Left lung (tissue), 14 donors: ENCODE data around the gene PID1. TPM values are rescaled to one million over a fixed set of nuclear protein-coding genes. Genes with fewer than 3 reads are reported as not detected.
A peak's percentile ranks its signal among the peaks of the same experiment; 100 is the strongest.

Experiments
- ATAC-seq: fragments of 200-7000 bp; cut with Tn5 transposase; one replicate; pipeline ENCODE4 v1.9.1; 2020; ENCODE audit warnings: moderate library complexity
- DNase-seq, 4 donors: peaks; one replicate each; pipeline ENCODE4 v3.0.0-alpha.2; 2013 to 2020
- H3K27ac ChIP-seq, 2 donors: fragments of 200-600 bp; sonication (generic) in 1 of 2; one replicate each; pipeline versions ENCODE4 v1.5.0 to v1.8.0; 2020 to 2021
- H3K27me3 ChIP-seq, 2 donors: fragments of 200-600 bp; sonication (generic) in 1 of 2; one replicate each; pipeline versions ENCODE4 v1.5.0 to v1.8.0; 2020 to 2021
- H3K36me3 ChIP-seq, 2 donors: fragments of 200-600 bp; sonication (generic) in 1 of 2; one replicate each; pipeline versions ENCODE4 v1.5.0 to v1.8.0; 2020 to 2021
- H3K4me1 ChIP-seq, 2 donors: fragments of 200-600 bp; one replicate each; pipeline ENCODE4 v1.8.0; 2021
- H3K4me3 ChIP-seq, 2 donors: fragments of 200-600 bp; sonication (generic) in 1 of 2; one replicate each; pipeline versions ENCODE4 v1.5.0 to v1.8.0; 2020 to 2021; ENCODE audit warnings: mild to moderate bottlenecking in 1 of 2
- H3K9me3 ChIP-seq, 2 donors: fragments of 200-600 bp; sonication (generic) in 1 of 2; one replicate each; pipeline versions ENCODE4 v1.5.0 to v1.8.0; 2020 to 2021
- CTCF ChIP-seq, 2 donors: fragments of 200-600 bp; sonication (generic) in 1 of 2; IDR thresholded peaks; one replicate each; pipeline versions ENCODE4 v1.5.0 to v1.8.0; 2021; ENCODE audit warnings: antibody characterized with exemption in 2 of 2
- intact Hi-C, 2 donors: fragments of 100-400 bp; cut with DNase I; formaldehyde crosslinking; loops; one replicate each; pipeline versions ENCODE4 v1.11.2 to v1.14.2; 2022
- long read RNA-seq, 12 donors: library from polyadenylated mRNA in 2 of 12; unstranded in 2 of 12; transcript quantifications; one replicate each; pipeline ENCODE4 v2.0.0 and lab custom pipeline, GENCODE V29; 2019 to 2026
- polyA plus RNA-seq, 6 donors: library from polyadenylated mRNA; unstranded; fragments of 120-200 nt; gene quantifications; one replicate each; pipeline ENCODE4 v1.2.1, GENCODE V29; 2013; ENCODE audit not compliant: insufficient read length in 6 of 6
- total RNA-seq, 2 donors: library from RNA; stranded (reverse); fragmentation: NEBNext Ultra II Directional; extraction: Animal tissue kit (Norgen Biotek cat#: 25700); gene quantifications; one replicate each; pipeline ENCODE4 v1.2.1, GENCODE V29; 2021
- donor health status: DM: no; HTN: yes; CAD: no.
- donor health status: DM: no; HTN: no; CAD: no.

Gene PID1
- total RNA-seq (10 to 100 TPM; 37.0 to 47.8 TPM), polyA plus RNA-seq (10 to 100 TPM; 19.7 to 28.6 (median 26.3) TPM)
- long read RNA-seq, donor 1, transcript PID1-203 (3 exons, 2,533 nt): major isoform, 17 of 17 reads
- long read RNA-seq, donor 1, partial matches to known transcripts: 0 of 17 reads
- long read RNA-seq, donor 1, other reads (novel, unspliced or antisense): 0 of 17 reads
- long read RNA-seq, donor 2, transcript PID1-203 (3 exons, 2,533 nt): major isoform, 21 of 23 reads
- long read RNA-seq, donor 2, partial matches to known transcripts: 0 of 23 reads
- long read RNA-seq, donor 2, other reads (novel, unspliced or antisense): 0 of 23 reads
- long read RNA-seq, donor 3, transcript PID1-203 (3 exons, 2,533 nt): major isoform, 9 of 9 reads
- long read RNA-seq, donor 3, partial matches to known transcripts: 0 of 9 reads
- long read RNA-seq, donor 3, other reads (novel, unspliced or antisense): 0 of 9 reads
- long read RNA-seq, donor 4, transcript PID1-203 (3 exons, 2,533 nt): major isoform, 6 of 12 reads
- long read RNA-seq, donor 4, partial matches to known transcripts: 0 of 12 reads
- long read RNA-seq, donor 4, other reads (novel, unspliced or antisense): 5 of 12 reads
- long read RNA-seq, donor 5, transcript PID1-203 (3 exons, 2,533 nt): major isoform, 16 of 16 reads
- long read RNA-seq, donor 5, partial matches to known transcripts: 0 of 16 reads
- long read RNA-seq, donor 5, other reads (novel, unspliced or antisense): 0 of 16 reads
- long read RNA-seq, donor 6, transcript PID1-203 (3 exons, 2,533 nt): major isoform, 12 of 12 reads
- long read RNA-seq, donor 6, partial matches to known transcripts: 0 of 12 reads
- long read RNA-seq, donor 6, other reads (novel, unspliced or antisense): 0 of 12 reads
- long read RNA-seq, donor 7, partial matches to known transcripts: 0 of 4 reads
- long read RNA-seq, donor 7, other reads (novel, unspliced or antisense): 0 of 4 reads
- long read RNA-seq, donor 8, transcript PID1-203 (3 exons, 2,533 nt): major isoform, 5 of 5 reads
- long read RNA-seq, donor 8, partial matches to known transcripts: 0 of 5 reads
- long read RNA-seq, donor 8, other reads (novel, unspliced or antisense): 0 of 5 reads
- long read RNA-seq, donor 9: 0 reads
- long read RNA-seq, donor 10, transcript PID1-203 (3 exons, 2,533 nt): major isoform, 9 of 9 reads
- long read RNA-seq, donor 10, partial matches to known transcripts: 0 of 9 reads
- long read RNA-seq, donor 10, other reads (novel, unspliced or antisense): 0 of 9 reads
- long read RNA-seq, donor 11, transcript PID1-203 (3 exons, 2,533 nt): major isoform, 36 of 37 reads
- long read RNA-seq, donor 11, partial matches to known transcripts: 0 of 37 reads
- long read RNA-seq, donor 11, other reads (novel, unspliced or antisense): 0 of 37 reads
- long read RNA-seq, donor 12, transcript PID1-203 (3 exons, 2,533 nt): major isoform, 8 of 8 reads
- long read RNA-seq, donor 12, partial matches to known transcripts: 0 of 8 reads
- long read RNA-seq, donor 12, other reads (novel, unspliced or antisense): 0 of 8 reads

DNA sequence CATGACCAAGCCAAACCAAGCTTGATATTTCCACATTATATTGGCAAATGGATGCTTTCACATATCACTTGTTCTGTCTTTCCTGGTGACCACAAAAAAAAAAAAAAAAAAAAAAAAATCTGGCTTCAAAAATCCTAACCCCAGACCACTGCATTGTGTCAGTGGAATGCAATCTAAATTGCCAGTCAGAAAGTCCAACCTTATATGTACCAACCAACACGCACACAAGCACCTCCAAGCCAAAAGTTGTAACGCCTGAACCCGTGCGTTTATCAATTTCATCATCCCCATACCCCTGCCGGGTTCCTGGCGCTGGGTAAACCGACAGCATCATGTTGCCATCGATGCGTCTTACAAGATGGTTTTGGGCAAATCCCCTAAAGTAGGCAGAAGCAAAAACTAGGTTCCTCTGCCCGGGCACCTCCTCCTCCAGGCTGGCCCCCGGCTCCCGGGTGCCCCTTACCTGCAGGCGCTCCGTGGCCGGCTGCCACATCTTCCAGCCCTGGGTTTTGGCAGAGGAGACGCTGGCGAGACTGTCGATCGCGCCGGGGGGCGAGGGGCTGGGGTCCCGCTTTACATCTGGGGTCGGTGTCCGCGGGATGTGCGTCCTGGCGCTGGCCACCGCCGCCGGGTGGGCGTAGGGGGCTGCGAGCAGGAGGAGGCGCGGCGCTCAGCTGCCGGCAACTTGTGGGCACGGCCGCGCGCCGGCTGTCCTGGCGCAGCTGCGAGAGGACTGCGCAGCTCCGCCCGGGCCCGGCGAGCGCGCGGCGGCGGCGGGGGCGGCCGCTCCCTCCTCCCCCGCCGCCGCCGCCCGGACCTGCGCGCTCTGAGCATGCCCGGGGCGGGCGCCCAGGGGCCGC lies at the start of gene PID1:
TSS of gene PID1 (minus strand) at position 737 of the 860 bp plus-strand sequence. CDS start at position 493, 244 bp downstream.
- peaks cover 0 to 17% of the 10 kb centered on the region in 2 donors for H3K4me1 ChIP-seq
- ATAC-seq (peak; percentile 69), DNase-seq (peak; percentile 38 to 83 (median 62))
- H3K4me3 ChIP-seq: peak within 1 kb of the TSS; percentile 58 to 64
- intact Hi-C loops: loop anchor here in 1 of 2 donors (10.0 kb wide), 1 partner anchor 576 kb away; no protein-coding TSS in a partner anchor
- H3K27ac ChIP-seq: peak within 1 kb of the TSS in 1 of 2 donors; percentile 73
- no peaks in the 10 kb centered on the region for H3K9me3 ChIP-seq
- H3K36me3 ChIP-seq: no peaks in the 10 kb centered on the region
- H3K27me3 ChIP-seq: peaks cover 0 to 43% of the 10 kb centered on the region in 2 donors
- TF ChIP-seq CTCF (IDR thresholded peaks at IDR 0.05): no peak

GRCh38 chr2:229319558-229319957 lies 48.5 kb upstream of the PID1 start:
- Histone ChIP-seq H3K27me3 (no peaks in the 10 kb centered on the region), H3K4me3 (no peak overlapping the region), H3K9me3 (peaks cover 0 to 2% of the 10 kb centered on the region in 2 donors), H3K4me1 (no peaks in the 10 kb centered on the region), H3K27ac (no peak overlapping the region), H3K36me3 (no peaks in the 10 kb centered on the region)
- no peak for ATAC-seq
- DNase-seq: no peak
- no peak for TF ChIP-seq CTCF (IDR thresholded peaks at IDR 0.05)
- intact Hi-C loops: no loop called here

GRCh38 chr2:229314117-229314516 lies 43.0 kb upstream of the PID1 start:
- Histone ChIP-seq H3K36me3 (no peaks in the 10 kb centered on the region), H3K9me3 (no peaks in the 10 kb centered on the region), H3K4me1 (peaks cover 0 to 6% of the 10 kb centered on the region in 2 donors), H3K27me3 (no peaks in the 10 kb centered on the region), H3K27ac (no peak overlapping the region), H3K4me3 (no peak overlapping the region)
- ATAC-seq: no peak
- intact Hi-C loops: no loop called here
- no peak for DNase-seq
- TF ChIP-seq CTCF (IDR thresholded peaks at IDR 0.05): no peak

- ATAC-seq (peak; percentile 47), DNase-seq (no peak)
- Histone ChIP-seq H3K36me3 (no peaks in the 10 kb centered on the region), H3K9me3 (no peaks in the 10 kb centered on the region), H3K4me3 (no peak overlapping the region), H3K4me1 (peaks cover 0 to 6% of the 10 kb centered on the region in 2 donors), H3K27me3 (no peaks in the 10 kb centered on the region), H3K27ac (peak overlapping the region in 1 of 2 donors; percentile 45)
- no peak for TF ChIP-seq CTCF (IDR thresholded peaks at IDR 0.05)
- intact Hi-C loops: no loop called here
Observed at GRCh38 chr2:229313591-229313990, 42.5 kb upstream of the PID1 start.
